DND-41 (cell line): ENCODE measurements around the gene BCL2L11.

Source experiments
- ATAC-seq: fragments of 200-7000 bp; cut with Tn5 transposase; 3 replicates; pipeline ENCODE4 v1.9.1; 2021; ENCODE audit warnings: low read depth; ENCODE audit not compliant: insufficient read depth
- DNase-seq: peaks from one replicate; pipeline ENCODE4 v3.0.0-alpha.2; 2020
- H2AFZ ChIP-seq: 2 replicates; pipeline ENCODE4 v1.6.0; 2012; ENCODE audit warnings: low read depth, low read length
- H3K27ac ChIP-seq: 2 replicates; pipeline ENCODE4 v1.5.1; 2012; ENCODE audit warnings: low read length, inconsistent platforms
- H3K27me3 ChIP-seq: fragments of 200-600 bp; sonication (generic); 2 replicates; pipeline ENCODE4 v1.6.0; 2012; ENCODE audit warnings: low read length, mild to moderate bottlenecking, inconsistent platforms; ENCODE audit not compliant: insufficient read depth, poor library complexity
- H3K36me3 ChIP-seq: 2 replicates; pipeline ENCODE4 v1.5.1; 2012; ENCODE audit warnings: low read length, inconsistent platforms; ENCODE audit not compliant: insufficient read depth
- H3K4me1 ChIP-seq: 2 replicates; pipeline ENCODE4 v1.5.1; 2012; ENCODE audit warnings: mild to moderate bottlenecking, low read length; ENCODE audit not compliant: insufficient read depth
- H3K4me2 ChIP-seq: 2 replicates; pipeline ENCODE4 v1.6.0; 2012; ENCODE audit warnings: mild to moderate bottlenecking, moderate library complexity, low read length, inconsistent platforms; ENCODE audit not compliant: insufficient read depth
- H3K4me3 ChIP-seq, 2 experiments: fragments of 200-600 bp in 1 of 2; shearing (Covaris generic) in 1 of 2; 2 replicates each; pipeline ENCODE4 v1.5.1; 2012 to 2016; ENCODE audit warnings: inconsistent platforms in 2 of 2, low read length in 2 of 2, mild to moderate bottlenecking in 2 of 2, low read depth in 1 of 2, moderate library complexity in 1 of 2
- H3K79me2 ChIP-seq: 2 replicates; pipeline ENCODE4 v1.6.0; 2012; ENCODE audit warnings: low read length, inconsistent platforms; ENCODE audit not compliant: insufficient read depth
- H3K9ac ChIP-seq: 2 replicates; pipeline ENCODE4 v1.6.0; 2012; ENCODE audit warnings: low read depth, mild to moderate bottlenecking, inconsistent platforms, low read length, moderate library complexity
- H3K9me3 ChIP-seq: 2 replicates; pipeline ENCODE4 v1.5.1; 2012; ENCODE audit warnings: low read length, moderate library complexity, mild to moderate bottlenecking, inconsistent platforms; ENCODE audit not compliant: insufficient read depth, severe bottlenecking
- H4K20me1 ChIP-seq: 2 replicates; pipeline ENCODE4 v1.6.0; 2012; ENCODE audit warnings: low read length; ENCODE audit not compliant: insufficient read depth
- EZH2 ChIP-seq: IDR thresholded peaks from 3 replicates; pipeline ENCODE4 v1.6.1; 2012; ENCODE audit warnings: borderline replicate concordance, low read depth, mild to moderate bottlenecking, moderate library complexity, low read length, inconsistent platforms; ENCODE audit not compliant: severe bottlenecking
- TF ChIP-seq, protein P1 (sequence below): IDR thresholded peaks from 2 replicates; pipeline ENCODE4 v1.5.1; 2012; ENCODE audit warnings: borderline replicate concordance, low read length, moderate library complexity, mild to moderate bottlenecking; ENCODE audit not compliant: poor library complexity, severe bottlenecking; ENCODE audit errors: extremely low read depth

BCL2L11 gene

GRCh38 chr2:111184725-111185310 lies 64.1 kb downstream of the BCL2L11 start:
- Histone ChIP-seq H3K27me3 (no peaks in the 10 kb centered on the region), H3K79me2 (no peaks in the 10 kb centered on the region), H2AFZ (no peak overlapping the region), H4K20me1 (no peaks in the 10 kb centered on the region), H3K4me3 (no peak overlapping the region), H3K27ac (no peak overlapping the region), H3K4me1 (no peaks in the 10 kb centered on the region), H3K36me3 (no peaks in the 10 kb centered on the region), H3K4me2 (no peak overlapping the region), H3K9ac (no peak overlapping the region), H3K9me3 (no peaks in the 10 kb centered on the region)
- TF ChIP-seq EZH2 = no peak
- TF ChIP-seq, protein P1, sequence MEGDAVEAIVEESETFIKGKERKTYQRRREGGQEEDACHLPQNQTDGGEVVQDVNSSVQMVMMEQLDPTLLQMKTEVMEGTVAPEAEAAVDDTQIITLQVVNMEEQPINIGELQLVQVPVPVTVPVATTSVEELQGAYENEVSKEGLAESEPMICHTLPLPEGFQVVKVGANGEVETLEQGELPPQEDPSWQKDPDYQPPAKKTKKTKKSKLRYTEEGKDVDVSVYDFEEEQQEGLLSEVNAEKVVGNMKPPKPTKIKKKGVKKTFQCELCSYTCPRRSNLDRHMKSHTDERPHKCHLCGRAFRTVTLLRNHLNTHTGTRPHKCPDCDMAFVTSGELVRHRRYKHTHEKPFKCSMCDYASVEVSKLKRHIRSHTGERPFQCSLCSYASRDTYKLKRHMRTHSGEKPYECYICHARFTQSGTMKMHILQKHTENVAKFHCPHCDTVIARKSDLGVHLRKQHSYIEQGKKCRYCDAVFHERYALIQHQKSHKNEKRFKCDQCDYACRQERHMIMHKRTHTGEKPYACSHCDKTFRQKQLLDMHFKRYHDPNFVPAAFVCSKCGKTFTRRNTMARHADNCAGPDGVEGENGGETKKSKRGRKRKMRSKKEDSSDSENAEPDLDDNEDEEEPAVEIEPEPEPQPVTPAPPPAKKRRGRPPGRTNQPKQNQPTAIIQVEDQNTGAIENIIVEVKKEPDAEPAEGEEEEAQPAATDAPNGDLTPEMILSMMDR = no peak
- 0 out of 3 replicates have a peak, but pooled peaks have one; percentile 14 for ATAC-seq
- no peak for DNase-seq

DNA sequence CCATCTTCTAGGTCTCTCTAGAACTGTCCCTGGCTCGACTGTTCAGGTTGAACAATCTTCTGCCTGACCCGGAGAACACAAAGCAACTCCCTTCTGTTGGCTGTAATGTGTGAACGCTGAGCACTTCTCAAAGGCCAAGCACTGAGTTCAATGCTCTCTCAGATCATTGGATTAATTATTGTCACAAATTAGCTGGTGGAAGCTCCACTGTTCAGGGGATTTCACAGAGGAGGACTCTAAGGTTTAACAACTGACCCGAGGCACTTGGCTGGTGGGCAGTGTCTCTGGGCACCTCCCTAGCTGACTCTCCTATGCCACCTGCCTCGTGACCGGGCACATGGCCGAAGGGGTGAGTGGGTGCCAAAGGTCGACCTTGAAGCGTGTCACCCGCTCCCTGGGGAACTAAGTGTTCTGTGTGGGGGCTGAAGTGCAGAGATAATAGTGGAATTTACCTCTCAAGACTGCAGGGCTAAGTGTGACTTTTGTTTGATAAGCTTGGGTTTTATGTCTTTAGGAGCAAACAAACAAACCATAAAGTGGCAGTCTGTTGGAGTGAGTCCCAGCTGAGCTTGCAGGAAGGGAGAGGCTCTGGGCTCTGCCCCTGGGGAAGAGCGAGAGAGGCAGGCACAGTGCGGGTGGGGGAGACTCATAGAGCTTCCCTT lies 64.8 kb downstream of the BCL2L11 start:
- TF ChIP-seq EZH2 = no peak
- TF ChIP-seq, protein P1 = no peak
- no peaks in the 10 kb centered on the region for H3K9me3 ChIP-seq
- no peak overlapping the region for H3K9ac ChIP-seq
- H3K79me2 ChIP-seq = no peaks in the 10 kb centered on the region
- no peaks in the 10 kb centered on the region for H3K36me3 ChIP-seq
- no peaks in the 10 kb centered on the region for H4K20me1 ChIP-seq
- no peak overlapping the region for H3K27ac ChIP-seq
- no peaks in the 10 kb centered on the region for H3K4me1 ChIP-seq
- no peak for DNase-seq
- ATAC-seq = no peak
- H3K4me3 ChIP-seq = no peak overlapping the region
- no peaks in the 10 kb centered on the region for H3K27me3 ChIP-seq
- no peak overlapping the region for H3K4me2 ChIP-seq
- H2AFZ ChIP-seq = no peak overlapping the region

DNA sequence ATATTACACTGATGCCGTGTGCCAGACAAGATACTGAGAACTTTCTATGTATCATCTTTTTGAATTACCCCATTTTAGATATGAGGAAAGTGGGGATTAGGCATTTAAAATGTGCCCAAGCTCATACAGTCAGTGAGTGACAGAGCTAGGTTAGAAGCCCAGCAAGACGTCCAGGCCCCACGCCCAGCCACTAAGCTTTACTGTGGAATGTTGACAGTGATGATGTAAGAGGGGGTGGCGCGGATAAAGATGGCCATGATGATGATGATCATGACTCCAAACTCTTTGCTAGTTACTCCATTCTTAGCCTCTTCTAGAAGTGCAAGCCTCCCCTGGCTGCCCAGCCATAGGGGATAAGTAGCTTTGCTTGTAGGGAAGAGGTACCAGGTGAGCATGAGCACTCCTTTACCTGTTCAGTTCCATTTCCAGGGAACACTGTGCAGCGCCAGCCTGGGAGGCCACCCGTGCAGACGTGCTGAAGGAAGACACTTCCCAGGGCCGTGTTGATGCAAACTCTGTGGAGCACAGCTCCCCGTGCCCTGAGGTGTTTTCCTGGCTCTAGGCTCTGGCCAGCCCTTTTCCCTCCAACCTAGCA lies 65.5 kb downstream of the BCL2L11 start:
- Histone ChIP-seq H3K4me1 (no peaks in the 10 kb centered on the region), H3K36me3 (no peaks in the 10 kb centered on the region), H2AFZ (no peak overlapping the region), H3K9me3 (no peaks in the 10 kb centered on the region), H3K9ac (no peak overlapping the region), H4K20me1 (no peaks in the 10 kb centered on the region), H3K27me3 (no peaks in the 10 kb centered on the region), H3K27ac (no peak overlapping the region), H3K79me2 (no peaks in the 10 kb centered on the region), H3K4me3 (no peak overlapping the region), H3K4me2 (no peak overlapping the region)
- DNase-seq (no peak), ATAC-seq (no peak)
- TF ChIP-seq, protein P1 = no peak
- no peak for TF ChIP-seq EZH2
